Stimulated activated CD8-positive, alpha-beta memory T cell treated with anti-CD3 and anti-CD28 coated beads, Interleukin-15, amount 100 ng/mL, for 24 hours (primary cell): Measurements from ENCODE around the gene CABCOCO1.
"Not testable (repeated sequence)": the region's sequence is repeated elsewhere in the genome, so short reads cannot be mapped to it uniquely, and the experiment has no call there.

Experiments used
- DNase-seq: peaks from one replicate; pipeline ENCODE4 v3.0.0-alpha.2; 2020; ENCODE audit warnings: low read depth

CABCOCO1 gene

DNA sequence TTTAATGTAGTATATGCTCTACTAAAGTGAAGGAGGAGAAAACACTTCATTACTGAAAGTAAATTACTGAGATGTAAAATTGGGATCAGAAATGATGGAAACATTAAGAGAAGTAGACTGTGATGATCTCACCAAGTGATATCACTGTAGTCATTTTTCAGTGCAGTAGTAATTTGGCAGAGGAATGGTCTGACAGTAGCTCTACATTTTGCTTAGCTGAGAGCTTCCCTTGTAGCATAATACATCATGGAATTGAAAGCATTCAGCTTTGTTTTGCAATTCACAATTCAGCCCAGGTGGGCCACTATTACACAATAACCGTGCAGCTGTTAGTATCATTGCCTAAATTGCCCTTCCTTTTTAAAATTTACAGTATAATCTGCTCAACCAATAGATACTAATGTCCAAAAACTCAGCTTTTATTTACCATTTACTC is 19.4 kb upstream of the CABCOCO1 start:
- DNase-seq: no peak

DNA sequence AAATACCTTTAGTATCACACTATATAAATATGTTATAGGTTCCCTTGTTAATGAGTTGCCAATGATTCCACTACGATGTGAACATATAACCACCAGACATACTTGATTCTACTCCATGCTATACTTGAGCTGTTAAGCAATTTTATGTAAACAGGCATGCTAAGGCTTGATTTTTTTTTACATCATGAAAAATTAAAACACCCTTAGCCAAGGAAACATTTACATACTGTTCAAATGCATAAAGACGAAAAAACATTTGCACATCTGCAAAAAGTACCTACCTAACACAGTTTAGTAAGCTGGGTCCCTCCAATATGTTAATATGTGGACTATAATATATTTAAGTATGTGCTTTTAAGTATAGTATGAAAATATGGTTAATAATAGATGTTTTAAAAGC is 9.0 kb upstream of the CABCOCO1 start:
- DNase-seq: no peak

DNA sequence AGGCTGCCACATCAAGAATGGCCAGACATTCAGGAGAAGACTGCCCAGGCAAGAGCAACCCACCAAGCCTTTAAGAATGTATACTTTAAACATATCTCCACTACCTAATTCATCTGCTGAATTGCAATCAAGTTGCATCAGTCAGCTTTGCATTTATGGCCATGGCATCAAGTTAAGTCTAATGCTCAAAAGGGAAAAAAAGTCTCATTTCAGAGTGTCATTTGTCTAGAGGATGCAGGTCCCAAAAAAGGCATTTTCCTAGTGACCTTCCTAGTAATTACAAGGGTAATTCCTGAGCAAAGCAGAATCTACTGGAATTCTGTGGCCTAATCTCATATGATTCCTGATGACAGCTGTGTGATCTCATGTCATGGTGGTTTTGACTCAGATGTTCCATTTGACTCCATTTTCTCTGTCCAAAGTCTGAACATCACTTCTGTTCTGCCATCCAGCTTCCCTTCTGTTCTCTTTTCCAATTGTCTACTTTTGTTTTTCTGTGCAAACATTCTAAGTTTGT is 7.3 kb upstream of the CABCOCO1 start:
- no peak for DNase-seq

DNA sequence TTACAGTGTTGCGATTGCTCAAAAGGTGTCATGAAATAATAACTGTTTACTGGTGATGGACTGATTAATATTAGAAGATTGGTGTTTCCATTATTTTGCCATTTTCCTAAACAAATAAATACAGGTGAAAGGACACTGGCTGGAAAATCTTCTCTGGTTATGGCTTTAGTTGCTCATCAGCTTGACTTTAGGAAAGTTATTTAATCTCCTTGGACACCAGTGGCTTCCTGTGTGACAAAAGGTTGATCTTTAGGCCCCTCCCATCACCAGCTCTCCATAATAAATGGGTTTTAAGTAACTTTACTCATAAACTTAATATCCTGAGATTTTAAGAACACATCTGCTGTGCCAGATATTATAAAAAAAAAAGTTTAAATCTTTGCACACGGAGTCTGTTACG is 737 bp downstream of the CABCOCO1 start:
- DNase-seq: no peak

DNA sequence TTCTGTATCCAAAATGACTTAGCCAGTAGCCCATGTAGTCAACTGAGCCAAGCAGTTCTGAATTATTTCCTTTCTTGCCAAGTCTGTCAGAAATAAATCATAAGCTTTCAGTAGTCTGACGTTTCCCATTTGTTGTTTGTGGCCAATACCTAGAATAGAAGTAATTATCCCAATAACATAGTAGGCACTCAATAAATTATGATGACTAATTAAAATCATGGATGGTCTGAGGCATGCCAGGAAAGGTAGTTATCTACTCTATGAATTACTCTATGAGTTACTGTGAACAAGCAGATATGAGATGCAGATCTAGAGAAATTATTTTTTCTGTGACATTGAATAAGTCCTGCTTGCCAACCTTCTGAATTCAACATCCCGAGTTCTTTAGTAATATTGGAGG is 2.3 kb downstream of the CABCOCO1 start:
- DNase-seq: no peak

DNA sequence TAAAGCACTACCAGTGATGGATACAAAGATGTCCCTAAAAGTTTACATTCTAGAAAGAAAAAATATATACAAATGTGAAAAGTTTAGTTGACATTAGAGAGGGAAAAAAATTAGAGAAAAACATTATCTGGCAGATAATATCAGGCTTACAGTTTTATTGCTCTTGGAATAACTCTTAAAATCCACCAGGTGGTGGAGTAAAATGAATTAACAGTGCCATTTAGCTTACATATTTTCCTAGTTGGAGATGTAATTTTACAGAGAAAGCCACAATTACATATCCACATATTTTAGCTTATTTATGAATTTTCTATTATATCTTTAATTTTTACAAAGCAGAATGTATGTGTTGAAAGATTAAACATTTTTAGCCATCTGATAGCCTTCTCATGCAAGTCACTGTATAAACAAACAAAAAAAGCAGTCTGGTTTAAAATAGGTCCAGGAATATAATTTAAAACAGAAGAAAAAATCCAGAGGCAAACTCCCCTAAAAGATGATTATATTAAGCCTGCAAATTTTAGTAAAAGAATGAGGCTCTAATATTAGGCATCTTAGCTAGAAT is 6.5 kb downstream of the CABCOCO1 start:
- no peak for DNase-seq

DNA sequence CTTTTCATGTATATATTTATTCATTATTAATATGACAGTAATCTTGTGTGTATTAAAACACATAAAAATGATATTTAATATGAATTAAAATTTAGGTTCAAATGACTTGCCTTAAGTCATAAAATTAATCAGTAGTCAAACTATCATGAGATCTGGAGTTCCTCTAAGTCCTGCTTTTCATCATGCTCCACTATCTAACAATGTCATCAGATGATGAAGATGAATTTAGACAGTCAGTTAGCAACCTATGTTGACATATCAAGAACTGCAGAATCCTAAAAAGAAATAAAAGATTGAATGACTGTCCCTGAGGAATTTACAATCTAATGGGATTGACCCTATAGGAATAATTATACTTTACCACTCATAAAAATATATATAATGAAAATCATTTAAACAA is 7.1 kb downstream of the CABCOCO1 start:
- DNase-seq: no peak

DNA sequence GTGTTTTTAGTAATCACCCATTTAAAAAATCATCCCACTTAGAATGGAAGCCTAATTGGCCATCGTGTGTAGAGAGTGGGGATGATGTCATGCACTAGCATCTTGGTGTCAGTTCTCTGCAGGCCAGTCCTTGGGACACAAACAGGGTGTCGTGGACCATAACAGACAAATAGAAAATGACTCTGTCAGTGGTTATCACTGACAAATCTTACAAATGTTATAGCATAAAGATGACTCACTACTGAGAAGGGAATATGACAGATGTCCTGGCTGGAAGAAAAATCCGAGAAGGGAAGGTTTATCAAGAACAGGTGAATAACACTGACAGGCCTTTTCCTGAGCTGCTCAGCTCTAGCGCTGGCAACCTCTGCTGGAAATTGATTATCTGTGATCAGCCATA is 10.6 kb downstream of the CABCOCO1 start:
- DNase-seq: no peak

DNA sequence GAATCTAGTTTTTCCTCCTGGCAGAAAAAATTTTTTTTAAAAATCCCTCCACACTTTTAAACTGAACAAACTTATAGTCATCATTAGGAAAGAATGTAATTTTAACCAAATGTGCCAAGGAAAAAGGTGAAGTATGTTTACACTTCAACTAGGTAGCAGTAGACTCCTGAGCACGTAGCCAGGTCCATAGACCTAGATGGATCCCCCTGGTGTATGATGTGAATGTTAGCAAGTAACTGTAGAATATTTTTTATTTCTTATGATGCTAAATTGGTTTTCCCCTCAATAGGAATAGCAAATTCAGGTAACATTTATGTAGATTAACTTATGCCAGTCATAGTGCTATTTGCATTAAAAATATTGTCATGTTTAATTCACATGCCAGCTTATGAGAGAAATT is 19.6 kb downstream of the CABCOCO1 start:
- no peak for DNase-seq

DNA sequence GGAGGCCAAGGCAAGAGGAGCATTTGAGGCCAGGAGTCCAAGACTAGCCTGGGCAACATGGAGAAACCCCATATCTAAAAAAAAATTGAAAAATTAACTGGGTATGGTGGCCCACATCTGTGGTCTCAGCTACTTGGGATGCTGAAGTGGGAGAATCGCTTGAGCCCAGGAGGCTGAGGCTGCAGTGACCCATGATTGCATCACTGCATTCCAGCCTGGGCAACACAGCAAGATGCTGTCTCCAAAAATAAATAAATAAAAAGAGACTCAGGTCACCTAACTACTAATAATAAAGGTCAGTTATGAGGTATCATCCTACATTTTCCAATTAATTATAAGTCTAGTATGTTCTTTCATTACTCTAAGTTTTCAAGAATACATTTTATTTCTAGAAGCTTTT is 20.6 kb downstream of the CABCOCO1 start:
- DNase-seq: no peak

DNA sequence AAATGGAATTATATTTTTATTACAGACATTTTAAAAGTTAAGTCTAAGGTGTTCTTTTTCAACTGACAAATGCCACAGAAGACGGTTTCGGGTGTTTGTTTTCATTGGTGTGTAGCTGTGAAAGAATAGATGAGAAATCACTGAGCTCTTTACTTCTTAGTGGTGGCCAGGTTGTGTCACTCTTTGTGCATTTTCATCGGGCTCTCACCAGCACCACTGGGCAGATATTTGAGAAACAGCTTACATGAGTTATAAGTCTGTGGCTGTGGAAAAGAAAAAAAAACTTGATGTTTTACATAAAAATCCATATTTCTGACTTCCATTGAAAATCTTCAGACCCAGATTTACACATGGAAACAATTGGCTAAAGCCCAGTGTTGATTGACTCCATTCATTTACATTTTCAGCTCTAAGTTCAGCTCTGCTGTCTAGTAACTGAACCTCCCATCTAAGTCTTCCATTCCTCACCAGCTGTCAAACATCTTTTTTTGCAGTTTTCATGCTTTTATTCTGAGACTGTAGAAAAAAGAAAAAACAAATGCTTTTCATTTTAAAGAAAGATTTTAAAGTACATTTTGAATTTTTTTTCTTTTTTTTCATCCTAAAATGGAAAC is 22.3 kb downstream of the CABCOCO1 start:
- DNase-seq: no peak

DNA sequence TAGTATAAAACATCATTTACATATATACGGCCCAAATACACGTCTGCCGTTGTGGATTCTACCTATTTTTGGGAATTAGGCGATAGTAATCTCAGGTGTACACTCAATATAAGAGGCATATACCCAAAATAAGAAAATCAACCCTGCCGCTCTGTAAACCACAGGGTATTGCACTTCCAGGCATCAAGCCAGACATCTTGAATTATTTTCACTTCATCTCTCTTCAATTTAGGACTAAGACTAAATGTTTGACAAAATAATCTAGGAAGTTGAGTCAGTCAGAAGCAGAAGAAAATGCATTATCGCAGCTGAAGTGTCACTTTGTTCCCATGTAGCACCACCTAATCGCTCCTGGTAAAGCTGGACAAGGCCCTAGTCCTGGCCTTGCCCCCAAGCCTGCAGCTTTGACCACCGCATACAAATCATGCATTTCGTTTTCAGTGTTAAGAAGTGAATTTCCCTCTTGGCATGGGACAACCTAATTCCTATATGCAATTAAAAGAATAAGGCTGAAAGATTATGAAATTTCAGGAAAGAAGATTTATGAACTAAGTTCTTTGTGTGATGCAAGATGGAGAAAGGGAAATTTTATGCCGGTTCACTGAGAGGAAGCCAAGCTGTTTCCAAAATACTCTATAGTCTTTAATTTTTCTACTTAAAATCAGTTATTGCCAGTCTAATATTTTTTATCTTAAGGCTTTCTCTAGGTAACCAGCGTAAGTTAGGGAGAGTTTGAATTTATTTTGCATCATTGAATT is 26.0 kb downstream of the CABCOCO1 start:
- no peak for DNase-seq

DNA sequence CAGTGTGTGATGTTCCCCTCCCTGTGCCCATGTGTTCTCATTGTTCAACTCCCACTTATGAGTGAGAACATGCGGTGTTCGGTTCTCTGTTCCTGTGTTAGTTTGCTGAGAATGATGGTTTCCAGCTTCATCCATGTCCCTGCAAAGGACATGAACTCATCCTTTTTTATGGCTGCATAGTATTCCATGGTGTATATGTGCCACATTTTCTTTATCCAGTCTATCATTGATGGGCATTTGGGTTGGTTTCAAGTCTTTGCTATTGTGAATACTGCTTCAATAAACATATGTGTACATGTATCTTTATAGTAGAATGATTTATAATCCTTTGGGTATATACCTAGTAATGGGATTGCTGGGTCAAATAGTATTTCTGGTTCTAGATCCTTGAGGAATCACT is 28.9 kb downstream of the CABCOCO1 start:
- DNase-seq: not testable (repeated sequence)

DNA sequence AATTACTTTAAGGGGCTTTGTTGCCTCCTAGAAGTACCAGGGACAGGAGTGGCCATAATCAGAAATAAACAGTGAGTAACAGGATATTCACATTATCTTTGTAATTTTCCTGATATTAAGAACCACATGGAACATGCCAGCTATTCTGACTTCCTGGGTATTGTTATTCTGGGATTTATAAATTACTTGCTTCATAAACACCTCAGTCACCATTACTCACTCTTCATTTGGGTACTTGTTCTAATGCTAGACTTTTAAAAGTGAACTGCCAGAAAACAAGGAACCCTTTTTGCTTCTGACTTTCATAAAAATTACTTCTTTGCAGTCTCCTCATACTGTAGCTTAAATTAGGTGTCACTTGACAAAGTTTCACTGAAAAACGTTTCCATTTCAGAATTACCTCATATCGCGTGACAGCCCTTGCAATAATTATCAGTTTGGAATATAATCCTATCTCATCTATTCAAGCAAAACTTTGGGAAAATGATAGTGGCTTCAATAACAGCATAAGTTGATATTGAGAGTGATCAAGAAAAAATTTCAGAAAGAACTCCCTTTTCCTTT is 29.8 kb downstream of the CABCOCO1 start:
- no peak for DNase-seq

DNA sequence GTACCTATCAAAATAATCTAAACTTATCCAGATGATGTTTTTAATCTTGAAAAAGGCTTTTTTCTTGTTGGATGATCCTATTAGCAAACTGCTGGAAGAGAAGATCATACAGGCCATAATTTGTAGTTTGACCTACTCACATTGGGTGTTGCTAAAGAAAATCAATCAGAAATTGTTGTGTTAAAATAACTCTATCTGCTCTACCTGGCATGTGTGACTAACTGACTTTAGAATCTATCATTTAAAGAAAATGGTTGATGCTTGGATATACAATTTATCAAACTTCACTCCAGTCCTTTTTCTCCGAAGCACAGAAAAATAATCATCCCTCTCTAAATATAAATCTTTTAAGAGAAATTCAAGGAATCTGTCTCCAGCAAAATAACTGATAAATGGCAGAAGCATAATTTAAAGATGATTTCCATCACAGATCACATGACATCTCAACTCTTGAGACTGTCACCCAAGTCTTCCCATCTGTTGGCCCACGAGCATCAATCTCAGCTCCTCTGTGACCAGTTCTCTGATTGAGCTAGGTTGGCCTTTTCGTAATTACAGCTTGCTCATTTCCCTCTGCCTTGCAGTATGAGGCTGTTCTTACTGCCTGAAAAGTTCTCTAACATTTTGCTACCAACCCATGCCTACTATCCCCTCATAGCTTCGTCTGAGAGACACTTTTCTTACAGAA is 36.4 kb downstream of the CABCOCO1 start:
- no peak for DNase-seq

DNA sequence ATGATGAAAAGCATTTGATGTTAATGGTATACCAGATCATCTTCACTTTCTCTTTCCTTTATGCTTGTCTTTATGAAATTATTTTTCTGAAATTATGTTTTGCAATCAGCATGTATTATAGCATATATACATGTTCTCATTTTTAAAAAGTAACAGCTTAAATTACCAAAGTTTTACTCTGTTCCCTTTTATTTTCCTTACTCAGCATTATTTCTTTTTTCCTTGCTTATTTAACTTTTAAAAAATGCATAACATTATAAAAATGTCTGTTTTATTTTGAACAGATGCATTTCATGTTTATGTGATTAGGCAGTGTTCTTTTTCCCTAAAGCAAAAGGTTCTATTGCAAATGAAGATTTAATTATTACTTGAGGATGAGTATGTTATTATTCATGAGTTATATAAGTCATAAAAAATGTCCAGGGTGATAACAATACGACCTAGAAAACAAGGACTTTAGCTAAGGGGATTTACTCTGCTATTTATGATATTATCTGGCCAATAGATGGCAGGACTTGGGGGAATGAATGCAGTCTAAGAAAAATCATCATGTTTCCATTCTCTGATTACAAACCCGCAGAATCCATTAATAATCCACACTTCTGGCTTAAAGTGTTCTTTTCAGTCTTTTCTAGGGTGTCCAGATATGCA is 38.5 kb downstream of the CABCOCO1 start:
- DNase-seq: no peak

DNA sequence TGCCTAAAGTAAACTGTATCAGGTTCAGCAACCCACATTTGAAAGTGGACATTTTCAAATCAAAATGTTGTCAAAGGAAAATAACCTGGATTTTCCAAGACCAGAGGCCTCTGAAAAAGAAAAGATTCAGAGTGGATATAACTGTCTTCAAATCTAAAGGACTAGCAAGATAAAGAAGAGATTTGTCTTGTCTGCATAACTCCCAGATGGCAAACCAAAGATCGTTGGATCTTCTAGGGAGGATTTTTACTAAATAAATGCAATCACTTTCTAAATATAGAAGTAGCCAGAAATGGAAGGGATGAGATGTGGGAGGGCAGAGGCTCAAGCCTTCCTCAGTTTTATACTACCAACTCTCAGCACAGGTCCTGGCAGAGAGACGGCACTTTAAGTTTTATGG is 39.0 kb downstream of the CABCOCO1 start:
- no peak for DNase-seq

DNA sequence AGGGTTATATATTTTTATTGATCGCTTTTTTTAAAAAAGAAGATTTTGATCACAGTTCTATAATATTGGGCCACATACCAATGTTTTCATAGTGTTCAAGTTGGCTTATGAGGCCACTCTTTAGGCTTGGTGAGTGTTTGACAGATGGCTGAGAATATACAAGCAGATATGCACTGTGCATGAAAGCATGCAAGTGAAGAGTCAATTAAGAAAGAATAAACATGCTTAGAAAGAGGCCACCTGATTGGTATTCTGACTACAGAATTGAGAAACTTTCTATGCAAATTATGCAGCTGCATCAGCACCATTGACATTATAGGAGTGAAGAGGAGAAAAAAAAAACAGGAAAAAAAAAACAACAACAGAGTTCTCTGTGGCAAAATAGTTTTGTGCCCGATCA is 39.9 kb downstream of the CABCOCO1 start:
- DNase-seq: no peak

DNA sequence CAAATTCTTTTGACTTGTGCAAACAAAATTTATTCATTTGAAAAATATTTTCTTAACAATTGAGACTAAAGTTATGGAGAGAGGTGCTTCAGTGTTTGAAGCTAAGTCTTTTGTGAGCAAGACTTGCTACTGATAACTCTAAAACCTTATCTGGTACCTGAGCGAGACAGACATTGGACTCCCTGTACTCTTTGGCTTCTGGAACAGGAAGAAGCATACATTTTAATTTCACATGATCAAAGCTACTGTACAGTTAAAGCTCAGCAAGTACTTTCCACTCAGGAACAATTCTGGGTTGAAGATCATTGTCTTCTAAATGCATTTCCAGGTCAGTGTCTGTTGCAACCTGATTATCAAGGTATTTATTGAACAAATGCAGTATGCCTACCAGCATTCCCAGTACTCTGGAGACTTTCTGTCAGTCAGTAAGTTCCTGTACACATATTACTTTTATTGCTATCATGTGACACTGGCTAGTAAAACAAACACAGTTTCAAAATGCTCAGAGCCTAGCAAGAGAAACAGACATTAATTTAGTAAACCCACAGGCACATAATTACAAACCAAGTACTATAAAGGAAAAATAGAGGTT is 42.4 kb downstream of the CABCOCO1 start:
- no peak for DNase-seq

DNA sequence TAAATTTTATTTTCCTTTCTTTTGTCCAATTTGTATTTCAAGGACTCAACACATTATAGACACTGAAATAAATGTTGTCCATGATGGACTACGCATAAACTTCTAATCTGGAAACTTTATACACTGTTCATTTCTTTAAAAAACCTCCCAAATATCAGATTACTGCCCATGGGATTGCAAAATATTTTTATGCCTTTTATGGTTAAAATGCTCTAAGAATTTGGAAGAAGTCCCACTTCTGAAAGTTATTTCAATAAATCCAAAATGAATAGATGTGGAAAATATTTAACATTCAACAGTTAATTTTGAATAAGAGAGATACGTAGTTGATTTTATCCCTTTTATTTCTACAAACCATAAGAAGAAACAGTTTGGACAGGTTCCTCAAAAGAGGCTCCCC is 46.1 kb downstream of the CABCOCO1 start:
- no peak for DNase-seq

DNA sequence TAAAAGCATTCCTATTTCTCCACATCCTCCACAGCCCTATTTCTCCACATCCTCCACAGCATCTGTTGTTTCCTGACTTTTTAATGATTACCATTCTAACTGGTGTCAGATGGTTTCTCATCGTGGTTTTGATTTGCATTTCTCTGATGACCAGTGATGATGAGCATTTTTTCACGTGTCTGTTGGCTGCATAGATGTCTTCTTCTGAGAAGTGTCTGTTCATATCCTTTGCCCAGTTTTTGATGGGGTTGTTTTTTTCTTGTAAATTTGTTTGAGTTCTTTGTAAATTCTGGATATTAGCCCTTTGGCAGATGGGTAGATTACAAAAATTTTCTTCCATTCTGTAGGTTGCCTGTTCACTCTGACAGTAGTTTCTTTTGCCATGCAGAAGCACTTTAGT is 49.4 kb downstream of the CABCOCO1 start:
- not testable (repeated sequence) for DNase-seq

DNA sequence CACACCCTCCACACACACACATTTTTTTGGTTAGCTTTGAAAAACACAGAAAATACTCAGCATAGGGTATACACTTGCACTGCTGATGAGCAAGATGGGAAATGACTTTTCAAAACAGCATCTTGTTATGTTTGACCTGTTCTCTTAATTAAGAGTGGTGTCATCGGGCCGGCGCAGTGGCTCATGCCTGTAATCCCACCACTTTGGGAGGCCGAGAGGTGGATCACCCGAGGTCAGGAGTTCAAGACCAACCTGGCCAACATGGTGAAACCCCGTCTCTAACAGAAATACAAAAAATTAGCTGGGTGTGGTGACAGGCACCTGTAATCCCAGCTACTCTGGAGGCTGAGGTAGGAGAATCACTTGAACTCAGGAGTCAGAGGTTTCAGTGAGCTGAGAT is 56.7 kb downstream of the CABCOCO1 start:
- DNase-seq: not testable (repeated sequence)
